Testis (tissue), 2 donors: Measurements from ENCODE around the gene KISS1R.

Experiments used
- CTCF ChIP-seq, 3 experiments: fragments of 450-650 bp in 2 of 3; fragments of 200-600 bp in 1 of 3; sonication (generic) in 1 of 3; IDR thresholded peaks; one replicate each; pipeline ENCODE4 v1.5.1; 2016 to 2019; ENCODE audit warnings: antibody characterized with exemption in 3 of 3, mild to moderate bottlenecking in 2 of 3, moderate library complexity in 1 of 3
- POLR2A ChIP-seq: fragments of 450-650 bp; IDR thresholded peaks from one replicate; pipeline ENCODE4 v1.6.1; 2017; ENCODE audit warnings: antibody characterized with exemption, mild to moderate bottlenecking, moderate library complexity

GRCh38 chr19:953445-954271, 36.5 kb downstream of the KISS1R start:
- TF ChIP-seq CTCF (IDR thresholded peaks at IDR 0.05) (no peak), POLR2A (no peak)
